HepG2 (cell line): ENCODE data around the gene SLC19A1. TPM values are rescaled to one million over a fixed set of nuclear protein-coding genes. Genes with fewer than 3 reads are reported as not detected.

Source experiments
- ARID5B ChIP-seq: IDR thresholded peaks from 2 replicates; pipeline ENCODE4 v1.4.0; 2020; ENCODE audit warnings: mild to moderate bottlenecking, missing genetic modification reagents
- ATF4 ChIP-seq, 2 experiments: fragments of 450-650 bp in 1 of 2; sonication (generic) in 1 of 2; formaldehyde crosslinking; IDR thresholded peaks; 2 replicates each; pipeline versions ENCODE4 v1.5.0 to v1.8.0; 2020 to 2022; ENCODE audit warnings: mild to moderate bottlenecking in 1 of 2, missing genetic modification reagents in 1 of 2
- CHD4 ChIP-seq: fragments of 200-600 bp; sonication (generic); IDR thresholded peaks from 2 replicates; pipeline ENCODE4 v1.7.0; 2017; ENCODE audit warnings: mild to moderate bottlenecking, low read length, borderline replicate concordance
- DMAP1 ChIP-seq: IDR thresholded peaks from 2 replicates; pipeline ENCODE4 v1.6.1; 2016
- E2F5 ChIP-seq: sonication (generic); formaldehyde crosslinking; conservative IDR thresholded peaks from 2 replicates; pipeline ENCODE4 v1.4.0; 2020; ENCODE audit warnings: missing genetic modification reagents
- FOXP1 ChIP-seq, 2 experiments: fragments of 450-650 bp in 1 of 2; IDR thresholded peaks; 2 replicates each; pipeline ENCODE4 v1.6.1; 2017 to 2018; ENCODE audit warnings: antibody characterized with exemption in 1 of 2
- NR2C2 ChIP-seq: sonication (generic); formaldehyde crosslinking; IDR thresholded peaks from 2 replicates; pipeline ENCODE4 v1.4.0; 2020; ENCODE audit warnings: missing genetic modification reagents, mild to moderate bottlenecking, moderate library complexity, borderline replicate concordance
- NR3C1 ChIP-seq: sonication (generic); formaldehyde crosslinking; IDR thresholded peaks from 2 replicates; pipeline ENCODE4 v1.4.0; 2020; ENCODE audit warnings: missing genetic modification reagents
- PCBP1 ChIP-seq: fragments of 200-400 bp; formaldehyde crosslinking; IDR thresholded peaks from 2 replicates; pipeline ENCODE4 v1.6.1; 2017; ENCODE audit warnings: mild to moderate bottlenecking, low read depth, low read length, borderline replicate concordance
- RORA ChIP-seq: sonication (generic); formaldehyde crosslinking; IDR thresholded peaks from 2 replicates; pipeline ENCODE4 v1.5.0; 2020; ENCODE audit warnings: mild to moderate bottlenecking, missing genetic modification reagents, moderate library complexity
- RXRA ChIP-seq: sonication (generic); formaldehyde crosslinking; IDR thresholded peaks from 2 replicates; pipeline ENCODE4 v1.5.1; 2020; ENCODE audit warnings: missing genetic modification reagents
- SRY ChIP-seq: sonication (generic); formaldehyde crosslinking; IDR thresholded peaks from 2 replicates; pipeline ENCODE4 v1.8.0; 2022; ENCODE audit warnings: mild to moderate bottlenecking, missing genetic modification reagents
- TCF12 ChIP-seq, 2 experiments: fragments of 450-650 bp in 1 of 2; sonication (generic) in 1 of 2; formaldehyde crosslinking in 1 of 2; IDR thresholded peaks; 2 replicates each; pipeline versions ENCODE4 v1.6.1 to v1.8.0; 2017 to 2022; ENCODE audit warnings: antibody characterized with exemption in 1 of 2, mild to moderate bottlenecking in 1 of 2, missing genetic modification reagents in 1 of 2, moderate library complexity in 1 of 2
- TOPORS ChIP-seq: sonication (generic); formaldehyde crosslinking; IDR thresholded peaks from 2 replicates; pipeline ENCODE4 v1.8.0; 2023; ENCODE audit warnings: mild to moderate bottlenecking, missing genetic modification reagents
- ZBTB20 ChIP-seq: sonication (generic); formaldehyde crosslinking; IDR thresholded peaks from 2 replicates; pipeline ENCODE4 v1.8.1; 2023; ENCODE audit warnings: missing genetic modification reagents, low read depth, mild to moderate bottlenecking, borderline replicate concordance
- ZBTB21 ChIP-seq: sonication (generic); formaldehyde crosslinking; IDR thresholded peaks from 2 replicates; pipeline ENCODE4 v1.4.0; 2020; ENCODE audit warnings: missing genetic modification reagents
- ZNF343 ChIP-seq: sonication (generic); formaldehyde crosslinking; IDR thresholded peaks from 2 replicates; pipeline ENCODE4 v1.4.0; 2020; ENCODE audit warnings: mild to moderate bottlenecking, missing genetic modification reagents
- ZNF607 ChIP-seq: sonication (generic); formaldehyde crosslinking; IDR thresholded peaks from 2 replicates; pipeline ENCODE4 v1.5.1; 2020; ENCODE audit warnings: missing genetic modification reagents, mild to moderate bottlenecking, borderline replicate concordance
- ZNF724P ChIP-seq: sonication (generic); formaldehyde crosslinking; IDR thresholded peaks from 2 replicates; pipeline ENCODE4 v1.8.0; 2022; ENCODE audit warnings: missing genetic modification reagents, borderline replicate concordance
- ZNF746 ChIP-seq: sonication (generic); formaldehyde crosslinking; IDR thresholded peaks from 2 replicates; pipeline ENCODE4 v1.8.0; 2022; ENCODE audit warnings: mild to moderate bottlenecking, missing genetic modification reagents
- ZNF839 ChIP-seq: sonication (generic); formaldehyde crosslinking; IDR thresholded peaks from 2 replicates; pipeline ENCODE4 v1.4.0; 2020; ENCODE audit warnings: missing genetic modification reagents, mild to moderate bottlenecking, borderline replicate concordance
- ZSCAN25 ChIP-seq: sonication (generic); formaldehyde crosslinking; IDR thresholded peaks from 2 replicates; pipeline ENCODE4 v1.8.0; 2022; ENCODE audit warnings: mild to moderate bottlenecking, missing genetic modification reagents
- ZUFSP ChIP-seq: sonication (generic); formaldehyde crosslinking; IDR thresholded peaks from 2 replicates; pipeline ENCODE4 v1.9.0; 2021; ENCODE audit warnings: missing genetic modification reagents, mild to moderate bottlenecking, borderline replicate concordance
- polyA plus RNA-seq, 8 experiments: library from polyadenylated mRNA; depleted of rRNA in 3 of 8; stranded (reverse) in 7 of 8; unstranded in 1 of 8; fragments of >200 nt; fragmentation: Illumina TruSeq in 4 of 8; extraction: Trizol in 4 of 8; gene quantifications; 2 replicates each; pipeline versions ENCODE4 v1.2.1 to v1.2.3, GENCODE V29; 2011 to 2016; ENCODE audit warnings: low read depth in 4 of 8, missing spikeins in 1 of 8, mixed read lengths in 1 of 8; ENCODE audit not compliant: insufficient read depth in 1 of 8
- total RNA-seq, 5 experiments: library from RNA; depleted of rRNA; stranded (reverse); fragments of >200 nt; fragmentation: Illumina TruSeq; extraction: Trizol; gene quantifications; 2 replicates each; pipeline ENCODE4 v1.2.3, GENCODE V29; 2016; ENCODE audit warnings: low read depth in 1 of 5

Gene SLC19A1
- total and polyA plus RNA-seq, 2 of the 13 experiments (the other 11 are each of a cell fraction or from before 2014, with no cell fraction given), result 21.8 to 23.0 TPM

GRCh38 chr21:45554477-45555175 lies 12.4 kb upstream of the SLC19A1 start (continued):
- TF ChIP-seq PCBP1 (no peak), ZNF607 (CRISPR knock-in tag) (no peak), ZNF839 (CRISPR knock-in tag) (no peak), ZUFSP (CRISPR knock-in tag) (no peak), ZNF746 (no peak), NR2C2 (no peak), NR3C1 (no peak), ZBTB20 (CRISPR knock-in tag) (no peak), TCF12 (IDR thresholded peaks at IDR 0.05) (no peak), TCF12 (CRISPR knock-in tag; IDR thresholded peaks at IDR 0.05) (no peak), RXRA (CRISPR knock-in tag) (0 out of 2 replicates have a peak, but pooled peaks have one; percentile 29), E2F5 (no peak), SRY (peak; percentile 67; the same call in 1 of the 2 replicates), ZBTB21 (CRISPR knock-in tag) (no peak), RORA (no peak), ARID5B (CRISPR knock-in tag) (peak; percentile 34; the same call in 1 of the 2 replicates), ZSCAN25 (CRISPR knock-in tag) (peak; percentile 75; the same call in 1 of the 2 replicates), TOPORS (CRISPR knock-in tag) (no peak), FOXP1 (IDR thresholded peaks at IDR 0.05) (no peak), FOXP1 (CRISPR knock-in tag; IDR thresholded peaks at IDR 0.05) (no peak), ZNF724P (CRISPR knock-in tag) (0 out of 2 replicates have a peak, but pooled peaks have one; percentile 39), ZNF343 (CRISPR knock-in tag) (no peak), DMAP1 (CRISPR knock-in tag) (0 out of 2 replicates have a peak, but pooled peaks have one; percentile 31), ATF4 (CRISPR knock-in tag; IDR thresholded peaks at IDR 0.05) (no peak), CHD4 (no peak)
